Head of caudate nucleus (tissue), 42 donors: ENCODE results near the gene SERPINA4.

Source experiments
- DNase-seq, 42 donors: peaks; one replicate each; pipeline versions ENCODE4 v3.0.0 to v3.0.0-alpha.2; 2020 to 2021; ENCODE audit warnings: mixed read lengths in 7 of 42
- intact Hi-C: fragments of 100-400 bp; cut with DNase I; formaldehyde crosslinking; loops from one replicate; pipeline ENCODE4 v1.15.0; 2022

Gene SERPINA4

GRCh38 chr14:94541234-94541975, 19.8 kb upstream of the SERPINA4 start:
- intact Hi-C loops = no loop called here
- no peak for DNase-seq

- intact Hi-C loops = no loop called here
- no peak for DNase-seq
Measured at GRCh38 chr14:94542111-94542810, 19.0 kb upstream of the SERPINA4 start.

GRCh38 chr14:94542811-94543440, 18.3 kb upstream of the SERPINA4 start:
- intact Hi-C loops = no loop called here
- no peak for DNase-seq

- DNase-seq = no peak
- intact Hi-C loops = no loop called here
Measured at GRCh38 chr14:94543449-94544124, 17.7 kb upstream of the SERPINA4 start.

- intact Hi-C loops = no loop called here
- no peak for DNase-seq
Measured at GRCh38 chr14:94544726-94545125, 16.5 kb upstream of the SERPINA4 start.

- intact Hi-C loops = no loop called here
- peak in 35 of 42 donors; percentile 10 to 78 (median 41) for DNase-seq
Measured at GRCh38 chr14:94545131-94545841, 16.0 kb upstream of the SERPINA4 start.

GRCh38 chr14:94547151-94547680, 14.0 kb upstream of the SERPINA4 start:
- intact Hi-C loops = no loop called here
- no peak for DNase-seq

GRCh38 chr14:94547726-94548125, 13.5 kb upstream of the SERPINA4 start:
- intact Hi-C loops = no loop called here

GRCh38 chr14:94548131-94548998, 12.9 kb upstream of the SERPINA4 start:
- no peak for DNase-seq
- intact Hi-C loops = no loop called here

More at GRCh38 chr14:94547726-94548125, 13.5 kb upstream of the SERPINA4 start:
- DNase-seq = no peak

GRCh38 chr14:94548999-94549985, 11.9 kb upstream of the SERPINA4 start:
- intact Hi-C loops = no loop called here
- peak; percentile 23 to 89 (median 73) for DNase-seq

- intact Hi-C loops = no loop called here
- no peak for DNase-seq
Measured at GRCh38 chr14:94550041-94550440, 11.2 kb upstream of the SERPINA4 start.

- DNase-seq = no peak
- intact Hi-C loops = loop anchor here (2.0 kb wide), 1 partner anchor 35 kb away; no protein-coding TSS in a partner anchor
Measured at GRCh38 chr14:94555991-94556390, 5.3 kb upstream of the SERPINA4 start.

GRCh38 chr14:94557327-94557726, 3.9 kb upstream of the SERPINA4 start:
- no peak for DNase-seq
- intact Hi-C loops = loop anchor here (2.0 kb wide), 1 partner anchor 37 kb away; no protein-coding TSS in a partner anchor

- DNase-seq = peak in 1 of 42 donors; percentile 6
- intact Hi-C loops = no loop called here
Measured at GRCh38 chr14:94558842-94559241, 2.4 kb upstream of the SERPINA4 start.

GRCh38 chr14:94559638-94560290, 1.5 kb upstream of the SERPINA4 start:
- intact Hi-C loops = no loop called here
- peak in 10 of 42 donors; percentile 22 to 78 (median 38) for DNase-seq

GRCh38 chr14:94560291-94560665, 964 bp upstream of the SERPINA4 start:
- DNase-seq = no peak
- intact Hi-C loops = no loop called here
